Right ventricle myocardium superior (tissue), 1 donor: ENCODE results near the gene BRME1. TPM values are rescaled to one million over a fixed set of nuclear protein-coding genes. Genes with fewer than 3 reads are reported as not detected.

ENCODE experiments used
- ATAC-seq: fragments of 200-7000 bp; cut with Tn5 transposase; one replicate; pipeline ENCODE4 v1.9.1; 2020; ENCODE audit warnings: mild to moderate bottlenecking; ENCODE audit not compliant: poor library complexity
- DNase-seq: peaks from one replicate; pipeline ENCODE4 v3.0.0-alpha.2; 2020
- intact Hi-C: fragments of 100-400 bp; cut with DNase I; formaldehyde crosslinking; loops from one replicate; pipeline ENCODE4 v1.11.2; 2022
- total RNA-seq: library from RNA; stranded (reverse); fragmentation: NEBNext Ultra II Directional; extraction: Animal tissue kit (Norgen Biotek cat#: 25700); gene quantifications from one replicate; pipeline ENCODE4 v1.2.1, GENCODE V29; 2021
- donor health status: DM: no; HTN: yes; CAD: no; lungs with severe emphysema.

The BRME1 gene
- total RNA-seq, 1 donor from 2014 or later, result 0.81 TPM

DNA sequence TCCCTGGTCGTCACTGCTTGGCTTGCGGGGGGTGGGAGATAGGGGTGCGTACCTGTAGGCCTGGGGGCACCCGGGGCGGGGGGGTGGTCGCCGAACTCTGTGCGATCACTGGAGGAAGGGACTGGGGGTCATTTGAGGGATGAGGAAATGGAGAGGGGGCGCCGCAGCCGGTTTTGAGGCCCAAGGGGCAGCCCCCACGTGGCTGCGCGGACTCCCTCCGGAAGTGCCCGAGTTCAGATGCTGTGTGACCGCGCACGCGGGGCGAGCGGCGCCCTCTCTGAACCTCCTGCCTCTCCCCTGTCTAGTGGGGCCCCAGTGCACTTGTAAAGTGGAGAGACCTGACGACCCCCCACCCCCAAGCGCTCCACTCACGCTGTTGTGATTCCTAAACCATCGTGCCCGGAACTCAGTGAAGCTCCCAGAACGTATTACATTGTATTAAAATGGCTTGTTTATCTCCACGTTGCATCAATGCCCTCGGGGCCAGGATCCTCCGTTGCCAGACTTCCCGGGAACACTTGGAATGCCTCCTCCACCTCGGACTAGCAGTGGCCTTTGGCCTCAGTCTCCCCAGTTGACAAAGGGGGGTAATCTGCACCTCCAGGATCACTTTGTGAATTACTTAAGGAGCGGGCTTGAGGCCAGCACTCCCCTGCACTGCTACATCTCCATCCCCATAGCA lies 31.9 kb downstream of the BRME1 start:
- ATAC-seq, result no peak
- intact Hi-C loops, result no loop called here
- DNase-seq, result no peak

DNA sequence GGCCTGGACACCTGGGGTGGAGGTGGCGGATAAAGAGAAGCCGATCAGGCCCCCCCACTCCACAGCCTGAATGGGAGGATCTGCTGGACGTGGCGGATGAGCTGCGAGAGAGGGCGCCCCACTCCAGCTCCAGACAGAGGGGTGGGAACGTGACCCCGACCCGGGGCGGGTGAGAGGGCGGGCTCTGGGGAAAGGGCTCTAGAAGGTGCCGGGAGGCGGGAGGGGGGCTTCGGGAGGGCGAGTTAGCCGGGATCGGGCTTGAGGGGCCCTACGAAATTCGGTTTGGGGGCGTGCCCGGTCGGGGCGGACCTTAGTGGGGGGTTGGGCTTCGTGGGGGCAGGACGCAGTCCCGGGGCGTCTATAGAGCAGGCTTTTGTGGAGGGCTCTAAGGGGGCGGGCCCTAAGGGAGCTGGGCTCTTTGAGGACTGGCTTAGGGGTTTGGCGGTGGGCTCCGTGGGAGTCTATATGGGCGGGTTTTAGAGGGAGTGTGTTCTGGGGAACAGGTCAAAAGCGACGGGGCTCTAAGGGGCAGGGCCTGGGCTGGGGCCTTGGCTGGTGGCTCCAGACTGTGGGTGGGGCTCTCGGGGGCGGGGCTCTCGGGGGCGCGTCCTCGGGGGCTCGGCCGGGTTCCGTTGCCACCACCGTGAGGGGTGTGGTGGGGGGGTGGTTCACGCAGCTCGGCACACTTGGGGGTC lies 33.1 kb downstream of the BRME1 start:
- peak; percentile 47 for ATAC-seq

GRCh38 chr19:13872339-13872694 lies 33.6 kb downstream of the BRME1 start:
- intact Hi-C loops, result no loop called here
- DNase-seq, result no peak
- ATAC-seq, result no peak

More for the DNA sequence above, 33.1 kb downstream of the BRME1 start:
- intact Hi-C loops, result no loop called here
- no peak for DNase-seq

GRCh38 chr19:13870873-13871272 lies 35.0 kb downstream of the BRME1 start:
- ATAC-seq, result no peak
- intact Hi-C loops, result no loop called here
- DNase-seq, result no peak

GRCh38 chr19:13869281-13869680 lies 36.6 kb downstream of the BRME1 start:
- no peak for DNase-seq
- intact Hi-C loops, result loop anchor here (10.0 kb wide), 1 partner anchor 274 kb away; no protein-coding TSS in a partner anchor
- ATAC-seq, result no peak

DNA sequence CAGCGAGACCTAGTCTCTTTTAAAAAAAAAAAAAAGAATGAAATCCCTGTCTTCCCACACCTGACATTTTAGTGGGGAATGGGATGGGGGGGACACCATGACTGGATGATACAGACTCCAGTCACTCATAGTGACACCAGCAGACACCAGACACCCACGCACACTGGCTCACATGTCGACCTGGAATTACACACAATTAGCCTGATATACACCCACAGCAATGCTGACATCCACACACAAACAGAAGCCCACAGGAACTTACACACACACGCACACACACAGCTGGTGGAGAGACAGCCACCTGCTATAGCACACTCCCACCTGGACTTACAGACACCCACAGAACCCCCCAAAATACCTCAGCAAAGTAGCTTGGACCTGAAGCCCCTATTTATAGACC lies 37.3 kb downstream of the BRME1 start:
- intact Hi-C loops, result loop anchor here (10.0 kb wide), 1 partner anchor 274 kb away; no protein-coding TSS in a partner anchor
- no peak for ATAC-seq
- DNase-seq, result no peak

- intact Hi-C loops, result loop anchor here (10.0 kb wide), 1 partner anchor 272 kb away; no protein-coding TSS in a partner anchor
- ATAC-seq (no peak), DNase-seq (no peak)
These were observed 39.4 kb downstream of the BRME1 start for GRCh38 chr19:13866463-13867046.

- DNase-seq (no peak), ATAC-seq (no peak)
- intact Hi-C loops, result loop anchor here (10.0 kb wide), 1 partner anchor 271 kb away; no protein-coding TSS in a partner anchor
These were observed 40.1 kb downstream of the BRME1 start for GRCh38 chr19:13865571-13866462.

DNA sequence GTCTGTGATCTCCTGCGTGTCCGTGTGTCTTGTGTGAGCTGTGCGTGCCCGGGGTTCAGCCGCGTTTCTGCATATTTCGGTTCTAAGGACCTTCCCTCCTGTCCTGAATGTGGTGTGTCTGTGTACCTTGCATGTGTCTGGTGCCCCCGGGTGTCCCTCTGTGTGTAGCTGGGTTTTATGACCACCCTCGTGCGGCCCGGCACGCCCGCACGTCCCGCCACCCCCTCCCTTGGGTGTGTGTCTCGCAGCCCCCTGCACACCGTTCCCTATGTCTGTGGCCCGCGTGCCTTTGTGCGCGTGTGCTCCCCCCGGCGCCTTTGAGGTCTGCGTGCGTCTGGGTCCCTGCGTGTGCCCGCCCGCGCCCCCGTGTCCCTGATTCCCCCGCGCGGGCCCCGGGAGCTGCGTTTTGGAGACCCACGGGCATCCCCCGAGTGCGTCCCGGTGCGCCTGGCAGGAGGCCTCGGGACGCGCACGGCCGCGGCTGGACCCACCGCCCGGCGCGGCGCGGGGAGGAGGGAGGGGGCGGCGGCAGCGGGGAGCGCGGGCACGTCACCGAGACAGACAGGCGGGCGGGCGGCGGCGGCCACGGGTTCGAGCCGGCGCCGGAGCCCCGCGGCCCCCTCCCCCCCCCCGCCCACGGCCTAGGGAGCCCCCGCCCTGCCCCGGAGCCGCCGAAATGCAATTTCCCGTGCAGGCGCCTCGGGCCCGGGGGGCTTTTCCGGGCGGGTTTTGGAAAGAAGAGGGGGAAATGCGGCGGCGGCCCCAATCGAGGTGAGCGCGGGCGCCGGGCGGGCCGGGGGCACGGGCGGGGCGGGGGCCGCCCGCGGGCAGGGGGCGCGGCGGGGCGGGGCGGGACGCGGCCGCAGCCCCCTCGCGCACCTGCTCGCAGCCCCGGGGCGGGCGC lies 41.0 kb downstream of the BRME1 start:
- DNase-seq, result no peak
- intact Hi-C loops, result loop anchor here (5.0 to 10.0 kb wide), 2 partner anchors 83 to 270 kb away; no protein-coding TSS in a partner anchor

GRCh38 chr19:13864046-13864666 lies 41.8 kb downstream of the BRME1 start:
- intact Hi-C loops, result loop anchor here (5.0 to 10.0 kb wide), 2 partner anchors 82 to 269 kb away; no protein-coding TSS in a partner anchor

More for the DNA sequence above, 41.0 kb downstream of the BRME1 start:
- ATAC-seq, result no peak

DNA sequence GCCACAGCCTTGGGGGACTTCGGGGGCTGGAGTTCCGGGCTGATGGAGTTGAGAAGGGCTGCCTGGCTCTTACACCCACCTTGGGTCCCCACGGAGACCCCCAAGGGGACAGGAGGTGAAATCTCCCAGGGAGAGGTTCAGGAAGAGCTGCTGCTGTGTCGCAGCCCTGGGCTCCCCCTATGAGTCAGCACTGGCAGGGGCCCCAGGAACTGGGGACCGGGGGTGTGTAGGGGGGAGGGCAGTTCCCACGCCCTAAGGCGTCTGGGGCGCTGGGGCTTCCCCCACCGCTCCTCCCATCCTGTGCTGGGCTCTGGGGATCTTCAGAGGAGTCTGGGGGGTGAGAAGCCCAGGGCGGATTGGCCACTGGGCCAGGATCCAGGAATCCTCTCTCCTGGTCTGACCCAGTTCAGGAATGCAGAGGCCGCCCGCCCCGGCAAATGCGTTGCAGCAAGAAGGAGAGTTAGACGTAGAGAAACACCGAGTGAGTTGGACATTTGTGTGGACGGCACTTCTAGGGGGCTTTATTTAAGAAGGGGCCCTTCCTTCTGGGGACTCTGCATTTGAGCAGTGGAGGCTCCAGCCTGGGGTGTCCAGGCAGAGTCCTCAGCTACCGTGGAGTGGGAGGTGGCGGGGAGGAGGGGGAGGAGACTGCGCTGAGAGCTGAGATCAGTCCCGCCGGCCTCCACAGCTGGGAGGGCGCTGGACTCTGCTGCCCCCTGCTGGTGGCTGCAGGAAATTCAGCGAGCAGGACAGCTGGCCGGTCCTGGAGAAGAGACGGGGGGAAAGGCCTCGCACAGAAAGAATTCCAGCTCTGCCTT lies 44.0 kb downstream of the BRME1 start:
- ATAC-seq (peak; percentile 93), DNase-seq (peak; percentile 96)
- intact Hi-C loops, result loop anchor here (5.0 to 10.0 kb wide), 2 partner anchors 80 to 267 kb away; no protein-coding TSS in a partner anchor

More at GRCh38 chr19:13864046-13864666, 41.8 kb downstream of the BRME1 start:
- DNase-seq, result no peak
- no peak for ATAC-seq

DNA sequence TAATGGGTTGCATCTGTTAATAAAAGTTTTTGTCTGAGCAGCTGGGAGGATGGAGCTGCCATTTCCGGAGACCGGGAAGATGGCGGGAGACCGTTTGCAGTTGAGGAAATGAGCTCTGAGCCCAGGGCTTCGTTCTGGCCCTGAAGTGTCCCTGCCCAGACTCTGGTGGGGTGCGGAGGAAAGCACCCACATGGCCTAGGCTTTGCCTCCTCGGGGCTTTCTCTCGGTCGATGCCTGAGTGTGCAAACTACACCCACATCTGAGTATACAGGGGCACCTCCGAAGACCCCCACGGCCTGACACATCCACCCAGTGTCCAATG lies 44.6 kb downstream of the BRME1 start:
- peak; percentile 3 for ATAC-seq
- intact Hi-C loops, result loop anchor here (5.0 to 10.0 kb wide), 2 partner anchors 79 to 267 kb away; no protein-coding TSS in a partner anchor
- no peak for DNase-seq

- ATAC-seq, result no peak
- intact Hi-C loops, result loop anchor here (5.0 to 10.0 kb wide), 2 partner anchors 79 to 266 kb away; no protein-coding TSS in a partner anchor
- DNase-seq, result no peak
These were observed 45.1 kb downstream of the BRME1 start for GRCh38 chr19:13860679-13861391.

DNA sequence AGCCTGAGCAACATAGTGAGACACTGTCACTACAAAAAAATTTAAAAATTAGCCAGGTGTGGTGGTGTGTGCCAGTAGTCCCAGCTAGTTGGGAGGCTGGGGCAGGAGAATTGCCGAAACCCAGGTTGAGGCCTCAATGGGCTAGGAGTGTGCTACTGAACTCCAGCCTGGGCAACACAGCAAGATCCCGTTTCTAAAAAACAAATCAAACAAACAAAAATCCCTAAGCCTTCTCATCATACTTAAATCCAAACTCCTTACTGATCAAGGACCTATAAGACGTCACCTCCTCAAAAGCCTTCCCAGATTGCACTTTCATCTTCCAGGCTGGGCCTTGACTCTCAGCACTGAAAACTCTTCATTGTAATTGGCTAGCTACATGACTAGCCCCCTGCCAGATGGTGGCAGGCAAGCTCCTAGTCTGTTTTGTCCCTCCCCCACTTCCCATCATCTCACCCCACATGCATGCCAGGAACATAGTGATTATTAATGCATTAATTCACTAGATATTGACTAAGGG lies 46.5 kb downstream of the BRME1 start:
- intact Hi-C loops, result no loop called here
- DNase-seq (no peak), ATAC-seq (no peak)

DNA sequence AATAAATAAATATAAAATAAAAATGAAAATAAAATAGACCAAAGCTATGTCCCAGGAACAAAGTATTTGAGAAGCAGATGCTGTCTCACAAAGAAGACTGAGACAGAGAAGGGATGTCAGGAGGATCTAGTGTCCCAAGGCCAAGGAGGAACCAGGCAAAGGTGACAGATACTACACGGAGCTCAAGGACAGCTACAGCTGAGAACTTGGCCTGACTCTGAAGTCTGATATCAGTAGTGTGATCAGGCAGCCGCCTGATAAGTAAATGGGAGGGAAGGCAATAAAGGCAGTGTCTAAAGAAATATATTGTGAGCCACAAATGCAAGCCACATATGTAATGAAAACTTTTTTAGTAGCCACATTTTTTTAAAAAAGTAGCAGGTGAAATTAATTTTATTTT lies 49.4 kb downstream of the BRME1 start:
- ATAC-seq (no peak), DNase-seq (no peak)
- intact Hi-C loops, result no loop called here
